WERI-Rb-1 (cell line): ENCODE results near the gene METTL13.
A peak's percentile ranks its signal among the peaks of the same experiment; 100 is the strongest.

Experiments used
- DNase-seq: peaks from one replicate; pipeline ENCODE4 v3.0.0-alpha.2; 2020
- H3K27ac ChIP-seq: fragments of 250-450 bp; sonication (Bioruptor Pico); 2 replicates; pipeline ENCODE4 v1.5.1; 2020; ENCODE audit warnings: mild to moderate bottlenecking, moderate library complexity
- H3K27me3 ChIP-seq: fragments of 250-450 bp; sonication (Bioruptor Pico); 2 replicates; pipeline ENCODE4 v1.5.1; 2021; ENCODE audit warnings: mild to moderate bottlenecking, low read depth, moderate library complexity; ENCODE audit not compliant: insufficient read depth, severe bottlenecking
- H3K36me3 ChIP-seq: fragments of 250-450 bp; sonication (Bioruptor Pico); 2 replicates; pipeline ENCODE4 v1.5.1; 2020; ENCODE audit warnings: mild to moderate bottlenecking, moderate library complexity
- H3K4me3 ChIP-seq: 2 replicates; pipeline ENCODE4 v1.5.1; 2011; ENCODE audit warnings: low read depth, mild to moderate bottlenecking, control low read depth, low read length
- H3K9me3 ChIP-seq: fragments of 250-450 bp; sonication (Bioruptor Pico); 2 replicates; pipeline ENCODE4 v1.5.1; 2021; ENCODE audit warnings: mild to moderate bottlenecking, moderate library complexity; ENCODE audit not compliant: severe bottlenecking
- TF ChIP-seq, protein P1 (sequence below): IDR thresholded peaks from 2 replicates; pipeline ENCODE4 v1.5.1; 2011; ENCODE audit warnings: low read depth, mild to moderate bottlenecking, control low read depth, inconsistent platforms, low read length

The METTL13 gene

DNA sequence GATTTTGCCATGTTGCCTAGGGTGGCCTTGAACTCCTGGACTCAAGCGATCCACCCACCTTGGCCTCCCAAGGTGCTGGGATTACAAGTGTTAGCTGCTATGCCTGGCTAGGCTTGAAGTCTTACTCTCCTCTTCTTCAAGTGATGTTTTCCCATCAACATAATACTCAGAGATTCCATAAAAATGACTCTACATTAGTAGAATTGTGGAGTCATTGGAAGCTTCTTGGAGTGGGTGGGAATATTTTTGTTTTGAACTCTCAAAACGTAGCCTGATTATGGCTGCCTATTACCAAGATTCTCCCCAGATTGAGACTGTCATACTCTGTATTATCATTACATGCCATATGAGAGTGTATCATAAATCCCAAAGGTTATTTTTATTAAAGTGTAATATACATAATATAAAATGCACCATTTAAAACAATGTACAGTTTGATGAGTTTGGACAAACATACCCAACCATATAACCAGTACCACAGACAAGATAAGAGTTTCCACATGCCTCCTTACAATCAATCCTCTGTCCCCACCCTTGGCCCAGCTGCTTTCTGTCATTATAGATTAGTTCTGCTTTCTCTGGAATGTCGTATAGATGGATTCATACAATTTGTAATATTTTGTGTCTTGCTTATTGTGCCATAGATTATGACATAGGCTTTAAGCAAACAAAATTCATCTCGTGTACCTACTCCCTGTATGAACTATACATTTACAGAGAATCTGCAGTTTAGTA is 51.8 kb downstream of the METTL13 start:
- DNase-seq = no peak
- Histone ChIP-seq H3K36me3 (no peaks in the 10 kb centered on the region), H3K27ac (no peak overlapping the region), H3K4me3 (no peak overlapping the region), H3K27me3 (no peaks in the 10 kb centered on the region), H3K9me3 (no peaks in the 10 kb centered on the region)
- TF ChIP-seq, protein P1, sequence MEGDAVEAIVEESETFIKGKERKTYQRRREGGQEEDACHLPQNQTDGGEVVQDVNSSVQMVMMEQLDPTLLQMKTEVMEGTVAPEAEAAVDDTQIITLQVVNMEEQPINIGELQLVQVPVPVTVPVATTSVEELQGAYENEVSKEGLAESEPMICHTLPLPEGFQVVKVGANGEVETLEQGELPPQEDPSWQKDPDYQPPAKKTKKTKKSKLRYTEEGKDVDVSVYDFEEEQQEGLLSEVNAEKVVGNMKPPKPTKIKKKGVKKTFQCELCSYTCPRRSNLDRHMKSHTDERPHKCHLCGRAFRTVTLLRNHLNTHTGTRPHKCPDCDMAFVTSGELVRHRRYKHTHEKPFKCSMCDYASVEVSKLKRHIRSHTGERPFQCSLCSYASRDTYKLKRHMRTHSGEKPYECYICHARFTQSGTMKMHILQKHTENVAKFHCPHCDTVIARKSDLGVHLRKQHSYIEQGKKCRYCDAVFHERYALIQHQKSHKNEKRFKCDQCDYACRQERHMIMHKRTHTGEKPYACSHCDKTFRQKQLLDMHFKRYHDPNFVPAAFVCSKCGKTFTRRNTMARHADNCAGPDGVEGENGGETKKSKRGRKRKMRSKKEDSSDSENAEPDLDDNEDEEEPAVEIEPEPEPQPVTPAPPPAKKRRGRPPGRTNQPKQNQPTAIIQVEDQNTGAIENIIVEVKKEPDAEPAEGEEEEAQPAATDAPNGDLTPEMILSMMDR = no peak

DNA sequence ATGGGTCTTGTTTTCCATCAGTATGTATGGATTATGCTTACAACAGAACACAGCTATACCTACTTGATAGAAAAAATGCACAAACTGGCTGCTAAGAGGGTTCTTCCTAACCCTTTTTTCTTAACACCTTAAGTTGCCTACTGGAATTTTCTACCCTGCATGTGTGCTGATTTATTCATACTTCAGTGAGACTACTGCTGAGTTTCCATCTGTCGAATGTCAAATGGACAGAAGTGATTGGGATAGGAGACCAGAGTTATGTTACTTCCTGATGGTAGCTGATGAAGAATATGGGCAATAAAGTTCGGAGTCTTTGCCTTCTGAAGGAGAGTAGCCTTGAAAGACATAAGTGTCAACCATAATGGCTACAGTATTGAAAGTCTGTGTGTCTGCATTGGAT is 53.4 kb downstream of the METTL13 start:
- no peak for DNase-seq
- Histone ChIP-seq H3K9me3 (no peaks in the 10 kb centered on the region), H3K27ac (no peak overlapping the region), H3K4me3 (no peak overlapping the region), H3K27me3 (no peaks in the 10 kb centered on the region), H3K36me3 (no peaks in the 10 kb centered on the region)
- TF ChIP-seq, protein P1 = no peak

DNA sequence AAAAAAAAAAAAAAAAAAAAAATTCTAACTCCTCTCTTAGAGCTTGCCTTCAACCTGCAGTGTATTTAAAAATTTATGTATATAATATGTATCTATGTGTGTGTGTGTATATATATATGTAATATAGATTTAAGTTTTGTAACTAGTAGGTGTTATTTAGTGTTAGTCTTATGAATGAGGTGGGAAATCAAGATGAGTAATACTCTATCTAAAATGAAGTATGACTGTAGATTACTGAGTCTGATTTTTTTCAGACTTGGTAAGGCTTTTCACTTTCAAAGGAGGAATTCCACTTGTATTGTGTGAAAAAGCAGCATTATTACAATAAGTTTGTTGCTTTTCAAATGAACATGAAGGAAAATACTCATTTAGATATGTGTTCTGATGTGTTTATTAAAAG is 54.4 kb downstream of the METTL13 start:
- no peak overlapping the region for H3K4me3 ChIP-seq
- no peaks in the 10 kb centered on the region for H3K9me3 ChIP-seq
- no peak for DNase-seq
- TF ChIP-seq, protein P1 = no peak
- H3K27me3 ChIP-seq = no peaks in the 10 kb centered on the region
- H3K36me3 ChIP-seq = no peaks in the 10 kb centered on the region
- no peak overlapping the region for H3K27ac ChIP-seq

DNA sequence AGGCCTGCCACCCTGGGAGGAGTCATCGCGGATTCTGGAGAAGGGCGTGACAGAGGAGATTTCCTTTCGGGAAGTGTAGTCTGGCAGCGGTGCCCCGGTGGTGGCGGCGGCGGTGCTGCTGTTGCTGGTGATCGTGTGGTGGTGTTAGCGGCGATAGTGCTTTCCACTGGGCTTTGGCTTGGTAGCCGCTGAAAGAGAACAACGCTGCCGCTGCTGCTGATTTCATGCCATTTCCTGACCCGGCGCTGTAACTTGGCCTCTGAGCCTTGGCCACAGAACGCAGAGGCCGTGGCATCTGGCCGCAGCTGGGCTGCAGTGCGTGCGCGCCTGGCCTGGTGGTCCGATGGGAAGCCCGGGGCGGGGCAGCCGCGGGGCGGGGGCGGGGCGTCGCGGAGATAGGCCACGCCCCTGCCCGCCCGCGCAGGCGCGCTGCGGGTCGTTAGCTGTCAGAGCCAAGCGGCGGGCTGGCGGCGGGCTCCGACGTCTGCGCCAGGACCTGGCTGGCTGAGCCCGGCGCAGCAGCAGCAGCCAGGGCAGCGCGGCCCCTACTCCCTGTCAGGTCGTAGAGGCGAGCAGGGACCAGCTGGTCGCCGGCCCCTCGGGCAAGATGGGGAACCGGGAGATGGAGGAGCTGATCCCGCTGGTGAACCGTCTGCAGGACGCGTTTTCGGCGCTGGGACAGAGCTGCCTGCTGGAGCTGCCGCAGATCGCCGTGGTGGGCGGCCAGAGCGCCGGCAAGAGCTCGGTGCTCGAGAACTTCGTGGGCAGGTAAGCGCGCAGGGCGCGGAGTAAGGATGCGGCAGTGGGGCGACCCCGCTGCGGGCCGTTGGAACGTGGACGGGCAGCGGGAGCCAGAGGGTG is 59.8 kb downstream of the METTL13 start, which contains the start of gene DNM3:
Gene DNM3, plus strand, starts transcription at position 449 of the 861 bp plus-strand sequence. Its CDS starts 159 bp downstream, at position 608.
- H3K27ac ChIP-seq = no peak within 1 kb of the TSS
- H3K27me3 ChIP-seq = no peaks in the 10 kb centered on the region
- H3K4me3 ChIP-seq = peak within 1 kb of the TSS; percentile 84
- TF ChIP-seq, protein P1 = no peak
- H3K9me3 ChIP-seq = no peaks in the 10 kb centered on the region
- no peaks in the 10 kb centered on the region for H3K36me3 ChIP-seq
- peak; percentile 80 for DNase-seq

DNA sequence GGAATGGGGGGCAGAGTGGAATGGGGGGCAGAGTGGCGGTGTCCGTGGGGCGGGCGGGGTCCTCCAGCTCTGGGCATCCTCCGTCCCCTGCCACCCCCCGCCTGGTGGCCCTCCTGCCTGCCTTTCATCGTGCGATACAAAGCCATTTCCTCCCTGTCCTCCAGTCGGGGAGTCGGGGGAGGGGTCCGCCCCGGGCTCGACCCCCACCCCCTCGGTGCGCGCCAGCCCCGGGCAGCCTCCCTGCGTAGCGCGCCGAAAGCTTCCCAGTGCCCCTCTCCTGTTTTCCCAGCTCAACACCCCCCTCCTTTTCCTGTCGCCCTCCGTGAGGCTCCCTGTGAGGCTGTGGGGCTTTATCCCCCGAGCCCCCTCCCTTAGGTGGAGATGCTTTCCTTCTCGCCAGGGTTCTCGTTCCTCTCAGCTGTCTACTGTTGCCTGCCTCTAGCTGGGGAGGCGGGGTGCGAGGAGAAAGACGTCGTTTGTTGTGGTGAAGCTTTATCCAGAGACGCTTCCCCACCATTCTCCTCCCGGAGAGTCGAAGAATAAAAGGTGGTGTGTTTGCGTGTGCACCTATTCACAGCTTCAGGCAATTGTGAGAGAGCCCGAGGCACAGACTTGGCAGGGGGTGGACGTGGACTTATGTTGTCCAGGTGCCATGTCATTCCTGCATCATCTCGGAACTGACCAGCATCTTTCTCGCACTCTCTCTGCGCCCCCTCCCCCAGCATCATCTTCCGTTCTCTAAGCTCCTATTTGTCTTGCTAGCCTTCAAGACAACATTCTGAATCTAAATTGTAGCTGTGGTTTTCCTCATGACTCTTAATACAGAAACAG is 60.7 kb downstream of the METTL13 start:
- Histone ChIP-seq H3K9me3 (no peaks in the 10 kb centered on the region), H3K4me3 (peak overlapping the region; percentile 84), H3K36me3 (no peaks in the 10 kb centered on the region), H3K27me3 (no peaks in the 10 kb centered on the region), H3K27ac (no peak overlapping the region)
- DNase-seq = peak; percentile 40
- TF ChIP-seq, protein P1 = no peak
